ENCODE measurements around the gene PRDM8. TPM values are rescaled to one million over a fixed set of nuclear protein-coding genes. Genes with fewer than 3 reads are reported as not detected.

Gene PRDM8
- total and polyA plus RNA-seq, 2 of the 4 experiments (the other 2 are of a cell fraction), result 5.7 to 15.8 TPM

- Histone ChIP-seq H3K4me3 (ENCODE audit: insufficient read depth, low read depth, low read length) (peak overlapping the region; percentile 66), H2AK5ac (ENCODE audit: low read depth, low read length) (peak overlapping the region; percentile 73), H3K14ac (replicated peaks; ENCODE audit: low read depth, low read length) (peak overlapping the region; percentile 73), H2AFZ (replicated peaks; ENCODE audit: low read length, poor library complexity) (peak overlapping the region; percentile 93), H2AK9ac (replicated peaks; ENCODE audit: low read depth, low read length, poor library complexity) (peak overlapping the region; percentile 87), H3K56ac (ENCODE audit: extremely low read depth, insufficient read depth, low read length) (peak overlapping the region; percentile 61; the same call in 1 of the 2 replicates), H3K36me3 (ENCODE audit: control insufficient read depth, insufficient read depth, low read length) (peaks cover 5% of the 10 kb centered on the region; the same call in 1 of the 2 replicates), H3K18ac (ENCODE audit: low read depth, low read length) (peak overlapping the region; percentile 47), H3K27ac (ENCODE audit: insufficient read depth, low read length) (peak overlapping the region; percentile 89), H3K23ac (ENCODE audit: low read depth, low read length) (peak overlapping the region; percentile 39), H3K4me2 (ENCODE audit: low read depth, low read length) (peak overlapping the region; percentile 80), H3K9me3 (ENCODE audit: control insufficient read depth, insufficient read depth, low read length) (no peaks in the 10 kb centered on the region), H2BK120ac (ENCODE audit: low read depth, low read length) (peak overlapping the region; percentile 17), H4K20me1 (ENCODE audit: insufficient read depth, low read length) (peaks cover 7% of the 10 kb centered on the region; the same call in 1 of the 2 replicates), H2BK5ac (ENCODE audit: low read depth, low read length, poor library complexity, severe bottlenecking) (peak overlapping the region; percentile 33), H3K9me1 (ENCODE audit: insufficient read depth, low read length) (peaks cover 5% of the 10 kb centered on the region; the same call in 1 of the 2 replicates), H3K27me3 (ENCODE audit: control insufficient read depth, insufficient read depth, low read length) (no peaks in the 10 kb centered on the region), H4K5ac (ENCODE audit: low read depth, low read length) (peak overlapping the region; percentile 36; the same call in 1 of the 2 replicates), H4K8ac (ENCODE audit: low read depth in 2 of 2, low read length in 2 of 2) (peak overlapping the region; percentile 14 to 53; a peak in 3 of 4 replicates), H3K9ac (ENCODE audit: low read depth, low read length) (peak overlapping the region; percentile 41), H2BK20ac (ENCODE audit: low read depth, low read length) (peak overlapping the region; percentile 1), H3K4ac (ENCODE audit: low read depth, low read length) (peak overlapping the region; percentile 24), H3K79me1 (ENCODE audit: low read depth in 1 of 2, low read length in 2 of 2) (peaks cover 4 to 20% of the 10 kb centered on the region in 2 experiments; a peak in 2 of 4 replicates), H3K4me1 (ENCODE audit: control insufficient read depth, insufficient read depth, low read length) (peaks cover 2% of the 10 kb centered on the region; the same call in 1 of the 2 replicates), H4K91ac (ENCODE audit: insufficient read depth, low read depth, low read length) (peak overlapping the region; percentile 37), H2BK15ac (ENCODE audit: low read depth, low read length) (peak overlapping the region; percentile 5; the same call in 1 of the 3 replicates)
- DNase-seq, result peak; percentile 89
- BruUV-seq (replicated peaks), result no TSS peak
- ATAC-seq (ENCODE audit: low read depth), result peak; percentile 4; the same call in 1 of the 2 replicates
- intact Hi-C loops (cut with micrococcal nuclease), result loop anchor here (1.0 to 10.0 kb wide), 6 partner anchors 17 to 959 kb away; partner anchors contain the start of genes ANTXR2 and FGF5
- CTCF ChIA-PET, result interaction anchor here (0.7 to 2.2 kb wide), 10 partner anchors 12 to 417 kb away, joined by 3 to 8 read pairs (median 4); no protein-coding TSS in a partner anchor
- 4% methylated on average over 11 of the region's 43 CpGs; no CpG with 5 or more reads in 1 of the 2 experiments for WGBS, 2 experiments (ENCODE audit: extremely low coverage in 2 of 2, insufficient read length in 1 of 2)
- POLR2A ChIA-PET (ENCODE audit: unreplicated experiment), result interaction anchor here (0.7 to 0.9 kb wide), 3 partner anchors 64 to 385 kb away, joined by 3 to 6 read pairs (median 3); no protein-coding TSS in a partner anchor
- dilution Hi-C loops (cut with HindIII; ENCODE audit: low sequenced_read_pairs, unreplicated experiment), result no loop called here
- in situ Hi-C loops (cut with MboI; ENCODE audit: low sequenced_read_pairs), result loop anchor here (25.0 kb wide), 1 partner anchor 1164 kb away; no protein-coding TSS in a partner anchor
- TF ChIP-seq USF2 (IDR thresholded peaks at IDR 0.05; ENCODE audit: low read depth, low read length) (no peak), CEBPB (IDR thresholded peaks at IDR 0.05; ENCODE audit: low read depth, low read length) (no peak), MXI1 (IDR thresholded peaks at IDR 0.05; ENCODE audit: borderline replicate concordance, low read depth, low read length) (no peak), RFX5 (IDR thresholded peaks at IDR 0.05; ENCODE audit: low read depth, low read length) (no peak), SMC3 (IDR thresholded peaks at IDR 0.05; ENCODE audit: low read depth, low read length) (no peak), MAFK (IDR thresholded peaks at IDR 0.05; ENCODE audit: low read depth, low read length) (peak; percentile 15; the same call in 1 of the 2 replicates), POLR2A (IDR thresholded peaks at IDR 0.05; ENCODE audit: low read depth, low read length) (no peak), CHD1 (IDR thresholded peaks at IDR 0.05; ENCODE audit: low read depth, low read length) (no peak), MAZ (IDR thresholded peaks at IDR 0.05; ENCODE audit: borderline replicate concordance, low read depth, low read length) (no peak), RAD21 (IDR thresholded peaks at IDR 0.05; ENCODE audit: low read length) (no peak), CTCF (conservative IDR thresholded peaks at IDR 0.05; ENCODE audit: low read depth, low read length) (no peak), RCOR1 (IDR thresholded peaks at IDR 0.05; ENCODE audit: insufficient replicate concordance, low read length) (peak; percentile 17), BHLHE40 (IDR thresholded peaks at IDR 0.05; ENCODE audit: low read depth, low read length) (peak; percentile 74)
Observed at GRCh38 chr4:80201252-80202151, 4.2 kb downstream of the PRDM8 start.
